Hematopoietic multipotent progenitor cell (in vitro differentiated cells): Measurements from ENCODE around the gene MARK2. TPM values are rescaled to one million over a fixed set of nuclear protein-coding genes. Genes with fewer than 3 reads are reported as not detected.
A peak's percentile ranks its signal among the peaks of the same experiment; 100 is the strongest.

Experiments used
- DNase-seq, 3 donors: peaks; one replicate each; pipeline ENCODE4 v3.0.0-alpha.2; 2011 to 2015; ENCODE audit warnings: low read depth in 2 of 3, low spot score in 2 of 3
- total RNA-seq: library from RNA; depleted of rRNA; stranded (reverse); fragments of >200 nt; gene quantifications from one replicate; pipeline ENCODE4 v1.2.3, GENCODE V29; 2012

Gene MARK2
- total RNA-seq, 1 donor: 19.4 TPM

DNA sequence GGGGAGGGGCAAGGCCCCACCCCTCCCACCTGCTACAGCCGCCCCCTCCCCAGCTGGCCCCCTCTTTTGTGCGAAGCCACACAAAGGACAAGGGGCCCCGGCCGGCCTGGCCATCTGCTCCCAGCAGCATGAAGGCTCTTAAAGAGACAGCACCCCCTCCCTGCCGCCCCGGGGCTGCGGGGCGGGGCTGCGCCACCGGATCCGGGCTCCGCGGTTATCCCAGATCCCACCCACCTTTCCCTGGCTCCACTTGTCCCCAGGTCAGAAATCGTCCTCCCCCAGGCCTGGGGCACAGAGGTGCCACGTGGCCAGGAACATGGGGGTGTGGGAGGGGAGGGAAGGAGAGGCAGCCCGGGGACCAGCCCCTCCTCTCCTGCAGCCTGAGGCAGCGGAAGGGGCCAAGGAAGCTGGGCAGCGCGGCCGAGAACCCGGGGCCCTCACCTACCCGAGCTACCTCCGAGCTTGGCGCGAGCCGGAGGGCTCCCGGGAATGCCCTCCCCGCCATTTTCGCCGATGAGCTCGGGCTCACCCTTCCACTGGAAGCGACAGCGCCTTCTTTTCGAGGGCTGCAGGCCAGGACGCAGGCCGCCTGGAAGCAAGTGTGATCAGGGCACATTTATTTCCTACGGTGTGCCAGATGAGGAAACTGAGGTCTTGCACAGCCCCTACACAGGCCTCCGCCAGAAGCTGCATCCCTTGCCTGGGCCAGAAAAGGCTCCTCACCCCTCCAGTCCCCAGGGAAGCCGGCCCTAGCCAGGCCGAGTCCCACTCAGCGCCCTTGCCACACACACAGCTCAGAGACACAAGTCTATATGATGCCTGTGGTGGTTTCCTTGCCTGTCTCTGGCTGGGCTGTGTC lies 80.6 kb downstream of the MARK2 start:
- DNase-seq: no peak

DNA sequence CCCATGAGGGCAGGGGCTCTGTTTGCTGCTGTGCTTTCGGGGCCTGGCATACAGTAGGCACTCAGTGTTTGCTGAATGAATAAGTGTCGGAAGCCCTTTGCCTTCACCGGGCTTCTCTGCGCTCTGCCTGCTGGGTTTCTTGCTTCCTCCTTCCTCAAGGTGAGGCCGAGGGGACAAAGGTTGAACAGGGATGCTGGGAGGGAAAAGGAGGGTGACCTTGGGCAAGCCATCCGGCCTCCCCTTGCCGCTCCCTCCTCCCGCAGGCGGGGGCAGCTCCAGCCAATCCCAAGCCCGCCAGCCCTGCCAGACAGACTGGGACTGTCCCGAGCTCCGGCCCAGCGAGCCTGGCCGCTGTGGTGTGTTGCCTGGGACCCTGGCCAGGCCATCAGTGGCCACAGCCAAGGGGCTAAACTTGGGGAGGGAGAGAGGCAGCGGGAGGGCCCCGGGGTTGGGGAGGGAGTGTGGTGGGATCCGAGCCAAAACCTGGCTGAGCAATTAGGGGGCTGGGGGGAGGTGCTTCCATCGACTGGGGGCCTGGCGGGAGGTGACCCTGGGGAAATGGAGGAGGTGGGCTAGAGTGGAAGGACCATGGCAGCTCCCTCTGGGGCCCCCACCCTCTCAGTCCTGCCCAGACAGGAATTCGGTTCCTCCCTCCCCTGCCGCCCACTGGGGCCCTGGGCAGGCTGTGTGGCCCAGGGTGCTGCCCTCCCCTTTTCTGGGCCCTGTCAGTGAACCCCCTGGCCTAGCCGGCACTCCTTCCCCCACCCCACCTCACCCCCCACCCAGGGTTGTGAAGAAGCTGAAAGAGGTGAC lies 81.4 kb downstream of the MARK2 start:
- DNase-seq: no peak

DNA sequence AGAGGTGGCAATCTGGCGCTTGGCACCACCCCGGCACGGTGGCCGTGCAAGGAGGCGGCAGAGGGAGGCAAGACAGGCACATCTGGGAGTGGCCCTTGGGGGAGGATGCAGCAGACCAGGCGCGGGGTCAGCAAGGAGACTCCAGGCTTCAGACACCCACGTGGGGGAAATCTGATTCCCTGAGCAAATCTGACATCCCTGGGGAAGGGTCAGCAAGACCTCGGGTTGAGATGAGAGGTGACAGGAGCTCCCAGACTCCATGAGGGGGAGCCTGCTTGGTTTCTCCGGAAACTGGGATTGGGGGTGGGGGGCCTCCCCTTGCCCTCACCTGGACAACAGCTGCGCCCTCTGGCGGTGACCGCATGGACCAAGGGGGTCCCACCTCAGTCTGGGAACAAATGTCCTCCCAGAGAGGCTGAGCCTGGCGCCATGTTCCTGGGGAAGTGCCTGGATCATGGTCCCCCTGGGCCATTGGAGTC lies 82.1 kb downstream of the MARK2 start:
- DNase-seq: peak in 1 of 3 donors; percentile 38

DNA sequence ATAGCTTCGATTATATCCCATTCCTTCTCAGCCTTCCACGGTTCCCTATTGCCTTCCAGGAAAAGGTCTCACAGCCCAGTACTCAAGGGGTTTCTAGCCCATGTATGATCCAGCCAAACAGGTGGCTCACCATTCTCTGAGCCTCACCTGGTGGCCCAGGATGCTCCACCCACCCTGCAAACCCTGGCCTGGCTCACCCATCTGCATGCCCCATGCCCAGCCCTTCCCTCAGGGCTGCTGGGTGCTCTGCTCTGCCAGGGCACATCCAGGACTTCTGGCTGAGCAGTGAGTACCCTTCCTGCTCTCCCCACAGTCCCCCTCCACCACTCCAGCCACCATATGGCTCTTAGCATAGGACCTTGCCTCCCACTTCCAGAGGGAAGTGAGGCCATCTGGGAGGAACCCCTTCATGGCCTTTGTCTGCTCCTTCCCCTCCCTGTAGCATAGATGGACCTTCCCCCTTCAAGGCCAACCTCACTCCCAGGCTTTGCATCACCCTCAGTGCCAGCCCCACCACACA lies 83.8 kb downstream of the MARK2 start:
- DNase-seq: no peak

DNA sequence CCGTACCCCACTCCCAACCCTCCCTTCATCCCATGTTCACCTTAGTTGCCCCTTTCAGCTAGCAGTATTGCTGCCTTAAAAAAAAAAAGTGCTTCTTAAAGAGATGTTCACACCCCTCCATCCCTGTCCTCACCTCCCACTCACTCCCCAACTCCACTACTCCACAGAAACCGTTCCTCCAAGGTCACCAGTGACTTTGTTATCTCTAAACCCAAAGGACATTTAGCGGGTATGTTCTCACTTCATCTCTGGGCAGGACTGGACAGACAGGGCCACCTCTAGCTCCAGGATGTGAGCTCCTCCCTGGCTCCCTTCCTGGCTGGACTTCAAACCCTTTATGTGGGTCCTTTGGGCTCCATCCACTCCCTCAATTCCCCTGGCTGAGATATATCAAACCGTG lies 84.4 kb downstream of the MARK2 start:
- no peak for DNase-seq

DNA sequence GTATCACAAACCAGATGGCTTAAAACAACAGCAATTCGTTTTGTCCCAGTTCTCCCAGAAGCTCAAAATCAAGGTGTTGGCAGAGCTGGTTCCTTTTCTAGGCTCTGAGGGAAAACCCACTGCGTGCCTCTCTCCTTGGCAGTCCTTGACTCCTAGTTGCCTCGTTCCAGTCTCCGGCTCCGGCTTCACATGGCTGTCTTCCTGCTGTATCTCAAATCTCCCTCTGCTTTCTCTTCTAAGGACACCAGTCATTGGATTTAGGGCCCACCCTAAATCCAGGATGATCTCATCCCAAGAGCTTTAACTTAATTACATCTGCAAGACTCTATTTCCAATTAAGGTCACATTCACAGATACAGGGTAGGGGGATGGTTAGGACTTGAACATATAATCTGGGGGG lies 90.7 kb downstream of the MARK2 start:
- DNase-seq: no peak

DNA sequence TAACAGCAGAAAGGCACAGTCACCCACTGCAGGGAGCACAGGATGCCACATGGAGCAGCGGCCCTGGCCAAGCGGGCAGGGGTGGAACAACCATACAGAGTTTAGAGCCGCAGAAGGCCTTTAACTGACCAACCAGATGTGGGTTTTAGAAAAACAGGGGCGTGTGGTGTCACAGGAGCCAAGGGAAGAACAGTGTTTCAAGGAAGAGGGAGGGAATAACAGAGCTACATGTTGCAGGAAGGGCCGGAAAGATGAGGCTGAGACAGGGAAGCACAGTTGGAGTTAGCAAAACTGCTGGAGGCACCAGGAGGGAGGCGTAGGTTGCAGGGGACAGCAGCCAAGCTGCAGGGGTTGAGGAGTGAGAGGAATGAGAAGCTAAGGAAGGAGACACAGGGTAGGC lies 92.1 kb downstream of the MARK2 start:
- no peak for DNase-seq

DNA sequence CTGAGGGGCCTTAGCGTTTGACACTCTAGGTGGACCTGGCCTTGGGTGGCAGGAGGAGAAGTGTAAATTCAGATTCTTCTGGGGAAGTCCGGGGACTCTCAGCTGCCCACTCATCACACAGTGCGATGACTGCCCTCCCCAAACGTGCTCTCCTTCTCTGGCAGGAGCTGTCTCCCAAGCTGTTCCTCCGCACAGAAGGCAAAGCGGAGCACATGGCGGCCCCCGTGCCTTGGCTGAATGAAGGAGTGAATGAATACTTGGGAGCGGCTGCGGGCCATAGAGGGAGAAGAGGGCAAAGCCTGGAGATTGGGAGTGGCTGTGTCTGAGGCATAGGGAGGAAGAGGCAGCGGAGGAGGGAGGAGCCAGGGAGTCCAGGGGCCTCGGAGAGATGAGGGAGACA lies 93.0 kb downstream of the MARK2 start:
- DNase-seq: no peak

DNA sequence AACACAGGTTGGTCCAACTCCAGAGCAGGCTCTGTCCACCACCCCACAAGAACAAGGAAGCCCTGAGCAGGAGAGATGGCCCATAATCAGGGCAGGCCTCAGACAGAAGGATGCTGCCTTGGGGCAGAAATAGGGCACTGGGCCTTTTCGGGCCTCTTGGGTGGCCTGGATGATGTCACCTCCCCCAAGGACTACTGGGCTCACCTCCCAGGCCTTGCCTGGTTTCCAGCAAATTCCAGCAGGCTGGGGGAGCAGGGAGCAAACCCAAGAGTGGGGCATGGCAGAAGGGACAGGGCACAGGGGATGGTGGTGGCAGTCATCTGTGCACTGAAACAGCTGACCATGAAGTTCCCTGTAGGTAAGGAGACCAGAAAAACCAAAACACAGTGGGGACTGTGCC lies 94.5 kb downstream of the MARK2 start:
- DNase-seq: no peak

DNA sequence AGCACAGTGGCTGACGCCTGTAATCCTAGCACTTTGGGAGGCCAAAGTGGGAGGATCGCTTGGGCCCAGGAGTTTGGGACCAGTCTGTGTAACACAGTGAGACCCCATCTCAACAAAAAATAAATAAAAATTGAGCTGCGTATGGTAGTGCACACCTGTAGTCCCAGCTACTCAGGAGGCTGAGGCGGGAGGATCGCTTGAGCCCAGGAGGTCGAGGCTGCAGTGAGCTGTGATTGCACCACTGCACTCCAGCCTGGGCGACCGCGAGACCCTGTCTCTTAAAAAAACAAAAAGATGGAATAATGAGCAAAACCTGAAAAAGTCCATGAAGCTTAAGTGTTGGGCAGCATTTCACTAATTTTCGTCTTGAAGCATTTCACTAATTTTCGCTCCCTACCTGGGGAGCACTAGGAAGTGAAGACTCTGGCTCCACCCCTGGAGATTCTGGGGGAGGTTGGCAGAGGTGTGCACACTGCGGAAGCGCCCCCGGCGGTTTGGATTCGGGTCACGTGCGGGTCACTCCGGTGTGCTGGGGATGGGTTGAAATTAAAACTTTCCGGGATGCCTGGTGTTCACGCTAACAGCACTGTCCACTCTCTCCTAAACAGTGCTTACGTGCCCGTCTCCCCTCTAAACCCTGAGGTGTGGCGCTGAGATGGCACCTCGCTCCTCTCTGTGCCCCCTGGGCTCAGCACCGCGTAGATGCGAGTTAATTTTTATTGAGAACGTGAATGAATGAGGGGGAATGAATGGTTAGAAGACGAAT lies 99.0 kb downstream of the MARK2 start:
- no peak for DNase-seq

DNA sequence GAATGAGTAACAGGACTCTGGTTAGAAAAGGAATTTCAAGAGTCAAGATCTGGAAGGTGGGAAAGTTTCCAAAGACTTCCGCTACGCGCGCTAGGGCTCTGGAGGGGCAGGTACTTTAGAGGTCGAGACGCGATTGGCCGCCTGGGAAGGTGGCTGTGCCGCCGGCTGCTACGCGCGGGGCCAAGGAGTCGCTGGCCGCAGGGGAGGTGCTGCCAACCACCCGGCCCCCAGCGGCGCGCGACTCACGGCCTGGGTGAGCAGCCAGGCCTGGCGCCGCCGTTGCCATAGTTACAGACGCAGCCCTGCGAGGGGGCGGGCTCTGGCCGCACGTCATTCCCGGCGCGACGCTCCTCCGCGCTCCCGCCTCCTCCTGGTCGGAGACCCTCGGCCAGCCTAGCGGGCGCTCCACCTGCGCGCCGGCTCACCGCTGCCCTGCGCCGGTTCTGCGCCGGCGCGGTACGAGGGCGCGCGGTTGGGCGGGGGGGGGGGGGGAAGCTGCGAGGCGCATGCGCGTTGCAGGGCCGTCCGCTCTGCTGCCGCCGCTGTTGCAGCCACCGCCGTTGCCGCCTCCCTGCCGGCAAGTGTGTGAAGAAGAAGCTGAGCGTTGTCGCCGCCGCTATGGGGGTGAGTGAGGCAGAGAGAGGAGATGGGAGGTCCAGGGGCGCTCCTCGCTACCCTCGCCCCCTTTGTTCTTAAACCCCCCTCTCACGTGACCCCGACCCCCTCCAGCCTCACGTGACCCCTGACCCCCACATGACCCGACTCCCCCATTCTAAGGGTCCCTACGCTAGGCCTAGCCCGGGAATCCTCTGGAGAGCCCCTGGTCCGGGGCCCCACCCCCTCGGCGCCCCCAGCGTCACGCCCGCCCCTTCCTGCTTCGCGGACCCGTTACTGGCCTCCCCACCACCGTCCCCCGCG lies 99.8 kb downstream of the MARK2 start, which contains the start of gene NAA40:
TSS of gene NAA40 (plus strand) at position 524 of the 918 bp plus-strand sequence. CDS start at position 619, 95 bp downstream.
- DNase-seq: peak; percentile 93 to 98 (median 97)

DNA sequence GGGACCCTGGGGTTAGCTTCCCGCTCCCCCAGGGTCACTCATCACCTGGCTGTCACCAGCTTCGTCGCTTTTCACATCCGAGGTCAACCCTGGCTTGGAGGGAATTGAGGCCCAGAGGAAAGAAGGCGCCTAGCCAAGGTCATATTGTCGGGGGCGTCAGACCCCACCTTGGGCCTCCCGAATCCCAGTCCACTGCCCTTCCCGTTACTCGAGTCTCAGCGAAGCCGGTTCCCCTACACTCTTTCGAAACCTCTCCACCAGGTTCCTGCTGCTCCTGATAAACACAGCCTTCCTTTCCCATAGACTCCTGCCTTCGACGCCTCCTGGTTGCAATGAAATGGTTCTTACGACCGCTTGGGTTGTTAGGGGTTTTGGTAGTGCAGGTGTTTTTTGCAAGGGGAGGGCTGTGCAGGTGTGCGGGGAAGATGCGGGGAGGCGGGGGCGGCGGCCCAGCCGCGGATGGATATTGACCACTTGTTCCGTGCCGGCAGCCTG lies 100.5 kb downstream of the MARK2 start:
- no peak for DNase-seq

DNA sequence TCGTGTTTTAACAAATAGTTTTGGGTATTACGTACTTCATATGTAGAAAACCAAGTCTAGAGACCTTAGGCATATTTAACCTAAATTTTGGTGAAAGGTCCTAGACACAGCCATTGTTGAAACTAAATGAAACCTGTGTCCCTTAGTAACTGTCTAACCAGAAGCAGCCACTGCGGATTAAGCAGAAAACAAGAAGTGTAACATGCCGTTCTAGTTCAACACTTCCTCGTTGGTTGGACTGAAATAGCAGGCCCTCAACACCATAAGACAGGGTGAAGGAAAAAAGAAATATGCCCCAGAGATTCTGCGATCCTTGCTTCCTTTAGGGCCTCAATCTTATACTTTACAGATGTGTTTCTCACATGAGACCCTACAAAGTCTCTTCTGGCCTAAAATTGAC lies 101.9 kb downstream of the MARK2 start:
- DNase-seq: peak in 1 of 3 donors; percentile 69

DNA sequence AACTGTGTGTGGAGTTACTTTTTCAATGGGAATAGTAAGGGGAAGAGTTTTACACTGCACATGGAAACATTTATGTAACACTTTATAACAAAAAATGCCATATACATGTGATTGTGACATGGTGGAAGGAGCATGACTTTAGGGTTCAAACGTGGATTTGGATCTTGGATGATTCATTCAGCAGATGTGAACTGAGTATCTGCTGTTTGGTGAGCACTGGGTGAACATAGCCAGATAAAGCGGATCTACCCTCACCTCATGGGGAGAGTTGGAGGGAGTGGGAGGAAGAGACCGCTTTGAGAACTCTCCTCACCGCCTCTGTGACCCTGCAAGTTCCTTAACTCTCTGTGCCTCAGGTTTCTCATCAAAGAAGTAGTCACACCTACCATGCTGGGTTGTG lies 103.0 kb downstream of the MARK2 start:
- no peak for DNase-seq

DNA sequence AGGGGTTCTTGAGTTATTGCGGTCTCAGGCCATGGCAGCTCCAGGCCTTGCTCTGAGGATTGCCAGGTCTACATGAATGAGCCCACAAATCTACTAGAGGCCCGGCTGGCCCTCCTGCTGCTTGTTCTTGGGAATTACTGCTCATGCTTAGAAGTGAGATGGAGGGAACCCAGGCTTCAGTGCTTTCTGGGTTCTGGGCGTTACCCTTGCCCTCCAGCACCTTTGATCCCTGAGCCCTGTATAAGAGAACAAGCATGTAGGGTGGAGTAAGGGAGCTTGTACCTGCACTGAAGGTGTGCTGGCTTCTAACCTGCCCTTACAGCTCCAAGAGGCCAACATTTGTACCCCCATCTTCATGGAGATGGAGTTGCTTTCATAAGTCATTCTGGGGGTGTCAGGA lies 103.9 kb downstream of the MARK2 start:
- DNase-seq: no peak

DNA sequence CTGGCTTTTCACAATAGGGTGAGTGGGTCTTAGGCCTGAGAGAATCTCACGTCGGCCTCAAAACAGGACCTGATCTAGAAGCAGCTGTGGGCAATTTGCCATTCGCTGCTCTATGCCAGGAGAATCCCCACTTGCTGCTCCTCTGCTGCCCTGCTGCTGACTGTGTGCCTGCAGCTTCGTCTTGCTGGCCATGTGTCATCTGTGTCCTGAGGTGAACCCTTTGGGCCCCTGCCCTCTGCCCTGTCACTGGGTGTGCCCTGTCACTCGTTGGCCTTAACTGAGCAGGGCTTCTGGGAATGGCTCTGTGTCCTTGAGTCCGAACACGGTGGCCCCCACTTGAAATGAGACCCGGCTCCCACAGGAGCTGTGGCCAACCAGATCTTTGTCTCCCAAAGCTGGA lies 106.1 kb downstream of the MARK2 start:
- no peak for DNase-seq

DNA sequence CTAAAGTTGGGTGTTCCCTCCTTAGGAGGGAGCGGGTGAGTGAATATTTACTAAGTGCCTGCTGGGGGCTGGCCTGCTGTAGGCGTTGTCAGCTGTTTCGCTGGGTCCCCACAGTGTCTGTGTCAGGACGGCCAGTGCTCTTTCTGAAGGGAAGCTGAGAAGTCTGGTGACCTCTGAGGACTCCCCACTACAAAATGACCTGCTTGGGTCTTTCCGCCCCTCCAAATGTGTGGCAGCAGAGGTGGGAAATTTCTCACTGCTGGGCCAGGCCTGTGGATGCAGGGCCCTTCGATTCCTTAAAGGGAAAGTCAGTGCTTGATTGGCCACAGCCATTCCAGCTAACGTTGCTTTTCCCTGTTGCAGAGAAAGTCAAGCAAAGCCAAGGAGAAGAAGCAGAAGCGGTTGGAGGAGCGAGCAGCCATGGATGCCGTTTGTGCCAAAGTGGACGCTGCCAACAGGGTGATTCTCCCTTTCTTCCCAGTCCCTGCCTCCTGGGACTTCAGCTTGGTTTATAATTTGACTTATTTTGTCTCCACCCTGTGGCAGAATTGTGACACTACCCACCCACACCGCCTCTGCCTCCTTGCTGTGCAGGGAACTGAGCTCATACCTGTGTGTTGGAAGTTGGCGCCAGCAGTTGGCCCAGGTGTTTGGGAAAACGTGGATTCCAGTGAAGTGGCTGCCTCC lies 106.7 kb downstream of the MARK2 start:
- DNase-seq: peak in 2 of 3 donors; percentile 49 to 66

DNA sequence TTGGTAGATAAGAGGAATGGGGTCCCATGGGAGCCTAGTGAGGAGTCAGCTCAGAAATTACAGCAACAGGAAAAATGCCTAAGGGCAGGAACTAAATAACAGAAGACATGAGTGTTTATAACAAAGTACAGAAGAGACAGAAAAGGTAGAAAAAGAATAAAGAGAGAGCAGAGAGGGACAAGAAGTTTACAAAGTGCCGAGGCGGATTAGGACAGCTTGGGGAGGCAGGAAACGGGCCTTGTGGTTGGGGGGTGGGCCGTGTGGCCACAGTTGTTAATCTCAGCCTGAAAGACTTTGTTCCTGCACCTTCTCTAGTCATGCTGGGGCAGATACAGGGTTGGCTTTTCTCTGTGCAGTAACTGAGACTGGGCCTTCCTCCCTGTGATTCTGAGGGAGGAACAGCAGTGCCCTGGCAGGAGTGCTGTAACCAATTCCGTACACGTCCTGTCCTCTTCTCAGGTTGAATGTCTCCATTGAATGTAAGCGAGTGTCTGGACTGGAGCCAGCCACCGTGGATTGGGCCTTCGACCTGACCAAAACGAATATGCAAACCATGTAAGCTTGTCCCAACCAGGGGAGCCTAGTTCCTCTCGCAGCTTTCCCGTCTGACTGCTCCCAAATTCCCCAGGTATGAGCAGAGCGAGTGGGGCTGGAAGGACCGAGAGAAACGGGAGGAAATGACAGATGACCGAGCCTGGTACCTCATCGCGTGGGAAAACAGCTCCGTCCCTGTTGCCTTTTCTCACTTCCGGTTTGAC lies 113.0 kb downstream of the MARK2 start:
- DNase-seq: peak in 2 of 3 donors; percentile 37 to 69
